Uterus (tissue), 4 donors: ENCODE measurements around the gene KLK10. TPM values are rescaled to one million over a fixed set of nuclear protein-coding genes. Genes with fewer than 3 reads are reported as not detected.

Source experiments
- DNase-seq, 2 donors: peaks; one replicate each; pipeline ENCODE4 v3.0.0-alpha.2; 2019 to 2020
- H3K27ac ChIP-seq, 2 donors: fragments of 200-600 bp; sonication (generic); 1 replicate in 1 of 2; 2 replicates in 1 of 2; pipeline ENCODE4 v1.5.1; 2016 to 2018
- H3K27me3 ChIP-seq, 2 donors: fragments of 200-600 bp; sonication (generic); one replicate each; pipeline ENCODE4 v1.5.1; 2018 to 2019; ENCODE audit warnings: control low read depth in 1 of 2
- H3K36me3 ChIP-seq, 2 donors: fragments of 200-600 bp; sonication (generic); one replicate each; pipeline ENCODE4 v1.5.1; 2019; ENCODE audit warnings: control low read depth in 1 of 2
- H3K4me1 ChIP-seq, 2 donors: fragments of 200-600 bp; sonication (generic); one replicate each; pipeline ENCODE4 v1.5.1; 2018 to 2019; ENCODE audit warnings: control low read depth in 1 of 2
- H3K4me3 ChIP-seq, 2 donors: fragments of 200-600 bp; sonication (generic); 1 replicate in 1 of 2; 2 replicates in 1 of 2; pipeline ENCODE4 v1.5.1; 2018 to 2019; ENCODE audit warnings: mild to moderate bottlenecking in 1 of 2
- H3K9me3 ChIP-seq, 2 donors: fragments of 200-600 bp; sonication (generic); one replicate each; pipeline ENCODE4 v1.5.1; 2019; ENCODE audit warnings: control low read depth in 1 of 2
- CTCF ChIP-seq, 4 experiments: fragments of 200-600 bp in 2 of 4; fragments of 450-650 bp in 2 of 4; sonication (generic) in 2 of 4; IDR thresholded peaks; one replicate each; pipeline ENCODE4 v1.5.1; 2016 to 2019; ENCODE audit warnings: antibody characterized with exemption in 4 of 4, mild to moderate bottlenecking in 2 of 4, moderate library complexity in 1 of 4
- POLR2A ChIP-seq, 2 donors: fragments of 450-650 bp; IDR thresholded peaks; one replicate each; pipeline ENCODE4 v1.6.1; 2016; ENCODE audit warnings: antibody characterized with exemption in 2 of 2, mild to moderate bottlenecking in 1 of 2, moderate library complexity in 1 of 2
- intact Hi-C: fragments of 100-400 bp; cut with DNase I; formaldehyde crosslinking; loops from one replicate; pipeline ENCODE4 v1.15.1; 2023; ENCODE audit warnings: low total_unique reads
- total RNA-seq, 4 donors: library from RNA; depleted of rRNA in 3 of 4; stranded (reverse); fragments of >200 nt in 3 of 4; gene quantifications; one replicate each; pipeline versions ENCODE4 v1.1.0 to v1.2.4, GENCODE V29; 2014 to 2023
- donor health status: DM: yes; HTN: yes; CAD: no.

KLK10 gene
- total RNA-seq, 4 donors from 2014 or later: 3.8 to 4.1 TPM; not detected in 2

DNA sequence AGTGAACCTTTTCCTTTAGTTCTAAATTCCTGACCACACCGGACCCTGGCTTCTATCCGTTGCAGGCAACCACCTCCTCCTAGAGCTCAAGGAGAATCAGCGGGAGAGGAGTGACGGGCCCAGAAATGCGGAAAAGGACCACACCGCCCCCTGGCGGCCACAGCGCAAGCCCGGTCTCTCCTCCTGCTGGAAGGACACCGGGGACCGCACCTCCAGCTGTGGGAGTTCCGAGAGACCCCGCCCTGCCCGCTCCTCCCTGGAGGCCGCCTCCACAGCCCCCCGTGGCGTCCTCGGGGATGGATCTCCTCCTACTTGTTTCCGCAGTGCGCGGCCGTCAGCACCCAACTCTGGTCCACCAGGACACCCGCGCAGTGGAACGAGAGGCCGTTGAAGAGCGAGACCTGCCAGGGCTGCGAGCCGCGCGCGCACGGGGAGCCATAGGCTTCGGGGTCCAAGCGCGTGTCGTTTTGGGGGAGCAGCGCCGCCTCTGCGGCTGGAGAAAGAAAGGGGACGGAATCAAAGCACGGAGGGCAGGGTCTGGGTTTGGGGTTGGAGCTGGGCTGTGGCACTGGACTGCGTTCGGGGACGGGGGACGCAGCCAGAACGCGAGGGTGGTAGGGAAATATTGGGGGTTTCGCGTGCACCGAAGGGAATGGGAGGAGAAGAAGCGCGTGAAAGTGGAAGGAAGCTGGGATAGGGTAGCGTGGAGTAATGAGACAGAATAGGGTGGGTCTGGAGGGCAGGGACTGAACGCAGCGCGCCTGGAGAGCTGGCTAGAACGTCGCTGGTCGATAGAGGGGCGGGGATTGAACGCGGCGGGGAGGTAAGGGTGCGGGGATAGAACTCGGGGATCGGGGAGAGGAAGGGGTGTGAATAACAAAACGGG is 2.5 kb downstream of the KLK10 start:
- H3K4me1 ChIP-seq: peaks cover 0 to 12% of the 10 kb centered on the region in 2 donors
- TF ChIP-seq CTCF (IDR thresholded peaks at IDR 0.05) (peak in 2 of 4 experiments; percentile 54 to 79), POLR2A (IDR thresholded peaks at IDR 0.05) (no peak)
- intact Hi-C loops: no loop called here
- H3K36me3 ChIP-seq: no peaks in the 10 kb centered on the region
- peak overlapping the region in 1 of 2 donors; percentile 48 for H3K4me3 ChIP-seq
- no peak overlapping the region for H3K27ac ChIP-seq
- H3K27me3 ChIP-seq: peaks cover 0 to 34% of the 10 kb centered on the region in 2 donors
- DNase-seq: peak in 1 of 2 donors; percentile 43
- H3K9me3 ChIP-seq: no peaks in the 10 kb centered on the region

DNA sequence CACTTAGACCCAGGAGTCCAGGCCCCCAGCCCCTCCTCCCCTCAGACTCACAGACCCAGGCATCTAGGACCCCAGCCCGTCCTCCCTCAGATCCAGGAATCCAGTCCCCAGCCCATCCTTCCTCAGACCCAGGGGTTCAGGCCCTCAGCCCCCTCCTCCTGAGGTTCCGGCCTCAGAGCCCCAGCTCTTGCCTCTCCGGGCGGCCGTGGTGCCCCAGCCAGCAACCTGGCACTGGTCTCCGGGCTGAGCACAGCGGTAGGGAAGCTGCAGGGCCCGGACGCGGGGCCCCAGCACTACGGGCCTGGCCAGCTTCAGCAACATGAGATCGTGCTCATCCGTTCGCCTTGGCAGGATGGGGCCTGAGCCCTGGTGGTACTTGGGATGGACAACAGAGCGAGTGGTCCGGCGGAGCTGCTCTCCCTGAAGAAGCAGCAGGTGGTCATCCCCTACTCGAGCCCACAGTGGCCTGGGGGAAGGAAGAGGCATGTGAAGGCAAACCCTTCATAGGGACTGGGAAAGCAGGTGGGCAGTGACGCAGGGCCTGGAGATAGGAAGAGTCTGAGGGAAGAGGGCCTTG is 3.7 kb downstream of the KLK10 start:
- Histone ChIP-seq H3K27ac (no peak overlapping the region), H3K4me3 (no peak overlapping the region), H3K27me3 (peaks cover 0 to 34% of the 10 kb centered on the region in 2 donors), H3K4me1 (peaks cover 0 to 12% of the 10 kb centered on the region in 2 donors), H3K36me3 (no peaks in the 10 kb centered on the region), H3K9me3 (no peaks in the 10 kb centered on the region)
- TF ChIP-seq POLR2A (IDR thresholded peaks at IDR 0.05): no peak
- TF ChIP-seq CTCF (IDR thresholded peaks at IDR 0.05): no peak
- intact Hi-C loops: no loop called here
- no peak for DNase-seq

DNA sequence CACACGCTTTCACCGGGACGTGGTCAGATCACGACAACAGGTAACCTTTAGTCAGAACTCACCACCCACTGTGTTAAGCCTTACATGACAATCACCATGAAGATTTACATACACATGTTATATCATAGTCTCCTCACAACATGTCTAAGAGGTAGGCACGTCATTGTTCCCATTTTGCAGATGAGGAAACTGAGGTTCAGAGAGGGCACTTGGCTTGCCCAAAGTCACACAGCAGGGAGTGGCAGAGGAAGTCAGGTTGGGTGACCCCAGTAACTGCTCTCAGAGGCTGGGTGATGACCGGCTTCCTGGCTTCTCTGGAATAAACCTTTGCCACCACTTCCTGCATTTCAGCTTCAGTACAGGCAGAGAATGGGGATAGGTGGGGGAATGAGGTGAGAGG is 5.3 kb downstream of the KLK10 start:
- peaks cover 0 to 29% of the 10 kb centered on the region in 2 donors for H3K27me3 ChIP-seq
- intact Hi-C loops: no loop called here
- H3K36me3 ChIP-seq: no peaks in the 10 kb centered on the region
- no peaks in the 10 kb centered on the region for H3K9me3 ChIP-seq
- TF ChIP-seq POLR2A (IDR thresholded peaks at IDR 0.05) (no peak), CTCF (IDR thresholded peaks at IDR 0.05) (no peak)
- H3K4me3 ChIP-seq: no peak overlapping the region
- H3K4me1 ChIP-seq: peaks cover 0 to 7% of the 10 kb centered on the region in 2 donors
- H3K27ac ChIP-seq: no peak overlapping the region
- DNase-seq: no peak

- intact Hi-C loops: no loop called here
- Histone ChIP-seq H3K9me3 (no peaks in the 10 kb centered on the region), H3K27ac (no peak overlapping the region), H3K36me3 (no peaks in the 10 kb centered on the region), H3K4me1 (peaks cover 0 to 7% of the 10 kb centered on the region in 2 donors), H3K27me3 (peaks cover 0 to 22% of the 10 kb centered on the region in 2 donors), H3K4me3 (no peak overlapping the region)
- TF ChIP-seq CTCF (IDR thresholded peaks at IDR 0.05) (no peak), POLR2A (IDR thresholded peaks at IDR 0.05) (no peak)
- DNase-seq: no peak
Observed at GRCh38 chr19:51012661-51013190, 6.8 kb downstream of the KLK10 start.
